K562 (cell line): ENCODE results near the gene RTL1. TPM values are rescaled to one million over a fixed set of nuclear protein-coding genes. Genes with fewer than 3 reads are reported as not detected.

Experiments used
- ATAC-seq: fragments of 200-7000 bp; cut with Tn5 transposase; 3 replicates; pipeline ENCODE4 v1.9.1; 2020; ENCODE audit warnings: moderate library complexity
- BruUV-seq: library from RNA; stranded (reverse); fragments of 400-500 nt; replicated peaks from 2 replicates; lab custom pipeline; 2021; lab: Mats Ljungman, UMichigan
- CTCF ChIA-PET: fragments of 300-600 bp; formaldehyde crosslinking; extraction: SDS; loops from one replicate; lab custom pipeline; 2021; ENCODE audit warnings: low intra/inter-chr PET ratio; lab: Yijun Ruan, JAX
- POLR2A ChIA-PET: fragments of 300-600, 350-650 bp; sonication (Branson Sonifier 250); formaldehyde crosslinking; extraction: SDS; loops from one replicate; lab custom pipeline; 2021; ENCODE audit warnings: antibody characterized with exemption, inconsistent platforms; lab: Yijun Ruan, JAX
- DNase-seq, 4 experiments: peaks; one replicate each; pipeline versions ENCODE4 v3.0.0 to v3.0.0-alpha.2; 2011 to 2018; ENCODE audit warnings: low spot score in 3 of 4, mixed read lengths in 3 of 4; ENCODE audit errors: extremely low read depth in 1 of 4
- FAIRE-seq: peaks from 2 replicates; lab custom pipeline; 2011; peaks lifted over from hg19 to GRCh38; lab: Jason Lieb, UNC
- H2AFZ ChIP-seq: 2 replicates; pipeline ENCODE4 v1.6.0; 2011; ENCODE audit warnings: low read depth, low read length, control low read depth, inconsistent platforms
- H3K27ac ChIP-seq: fragments of 200-600 bp; 3 replicates; pipeline ENCODE4 v1.8.0; 2011; ENCODE audit warnings: low read depth, mild to moderate bottlenecking, control low read depth, inconsistent platforms, low read length, moderate library complexity, mixed read lengths; ENCODE audit errors: extremely low read depth
- H3K27me3 ChIP-seq, 2 experiments: fragments of 300-600 bp in 1 of 2; 2 replicates in 1 of 2; 3 replicates in 1 of 2; pipeline versions ENCODE4 v1.6.0 to v1.8.0; 2011; ENCODE audit warnings: inconsistent platforms in 2 of 2, low read length in 2 of 2, mild to moderate bottlenecking in 1 of 2, mixed read lengths in 1 of 2, moderate library complexity in 1 of 2; ENCODE audit not compliant: control insufficient read depth in 2 of 2, insufficient read depth in 2 of 2
- H3K36me3 ChIP-seq: fragments of 300-600 bp; 3 replicates; pipeline ENCODE4 v1.8.0; 2011; ENCODE audit warnings: mild to moderate bottlenecking, low read length, inconsistent platforms; ENCODE audit not compliant: control insufficient read depth, insufficient read depth
- H3K4me1 ChIP-seq, 2 experiments: fragments of 200-600 bp in 1 of 2; replicated peaks in 1 of 2; 2 replicates in 1 of 2; 3 replicates in 1 of 2; pipeline versions ENCODE4 v1.5.1 to v1.8.0; 2011; ENCODE audit warnings: inconsistent platforms in 2 of 2, low read length in 2 of 2, mild to moderate bottlenecking in 1 of 2, mixed read lengths in 1 of 2, moderate library complexity in 1 of 2; ENCODE audit not compliant: control insufficient read depth in 2 of 2, insufficient read depth in 2 of 2
- H3K4me2 ChIP-seq: 2 replicates; pipeline ENCODE4 v1.6.1; 2011; ENCODE audit warnings: low read length, control low read depth, inconsistent platforms, mixed read lengths; ENCODE audit not compliant: insufficient read depth
- H3K4me3 ChIP-seq: fragments of 200-600 bp; sonication (generic), shearing (Covaris generic); 2 replicates; pipeline ENCODE4 v1.5.1; 2016; ENCODE audit warnings: control low read depth, inconsistent platforms
- H3K79me2 ChIP-seq: fragments of 200-600 bp; 3 replicates; pipeline ENCODE4 v1.8.0; 2011; ENCODE audit warnings: low read length, inconsistent platforms; ENCODE audit not compliant: control insufficient read depth, insufficient read depth
- H3K9ac ChIP-seq, 2 experiments: 2 replicates each; pipeline versions ENCODE4 v1.6.0 to v1.6.1; 2011; ENCODE audit warnings: low read depth in 2 of 2, low read length in 2 of 2, control low read depth in 1 of 2, inconsistent platforms in 1 of 2, mild to moderate bottlenecking in 1 of 2, mixed read lengths in 1 of 2; ENCODE audit not compliant: insufficient read depth in 1 of 2
- H3K9me1 ChIP-seq: one replicate; pipeline ENCODE4 v1.6.0; 2011; ENCODE audit warnings: inconsistent platforms, mild to moderate bottlenecking, low read length, moderate library complexity; ENCODE audit not compliant: control insufficient read depth, insufficient read depth
- H3K9me3 ChIP-seq: replicated peaks from 2 replicates; pipeline ENCODE4 v1.5.1; 2011; ENCODE audit warnings: low read depth, low read length, inconsistent platforms; ENCODE audit not compliant: control insufficient read depth, insufficient read depth
- H4K20me1 ChIP-seq: replicated peaks from 2 replicates; pipeline ENCODE4 v1.6.1; 2011; ENCODE audit warnings: low read length, inconsistent platforms, mixed read lengths; ENCODE audit not compliant: control insufficient read depth, insufficient read depth
- BRF2 ChIP-seq: IDR thresholded peaks from 3 replicates; pipeline ENCODE4 v1.6.1; 2011; ENCODE audit warnings: borderline replicate concordance, mild to moderate bottlenecking; ENCODE audit not compliant: insufficient read length, insufficient read depth
- CAMTA2 ChIP-seq: fragments of 250-450 bp; sonication (Bioruptor Pico); conservative IDR thresholded peaks from 2 replicates; pipeline ENCODE4 v1.5.1; 2022
- CBX5 ChIP-seq: IDR thresholded peaks from 2 replicates; pipeline ENCODE4 v1.6.1; 2014; ENCODE audit warnings: low read depth, borderline replicate concordance
- CGGBP1 ChIP-seq: fragments of 250-450 bp; sonication (Bioruptor Pico); IDR thresholded peaks from 2 replicates; pipeline ENCODE4 v1.9.0; 2021; ENCODE audit warnings: mild to moderate bottlenecking
- CLOCK ChIP-seq: fragments of 250-450 bp; sonication (Bioruptor Pico); IDR thresholded peaks from 2 replicates; pipeline ENCODE4 v1.4.0; 2020; ENCODE audit warnings: mild to moderate bottlenecking, moderate library complexity, borderline replicate concordance
- HLTF ChIP-seq: fragments of 450-650 bp; IDR thresholded peaks from 2 replicates; pipeline ENCODE4 v1.6.1; 2016
- KAT7 ChIP-seq: sonication (generic); formaldehyde crosslinking; IDR thresholded peaks from 2 replicates; pipeline ENCODE4 v1.8.0; 2022; ENCODE audit warnings: missing genetic modification reagents, mild to moderate bottlenecking, borderline replicate concordance
- MITF ChIP-seq: IDR thresholded peaks from 2 replicates; pipeline ENCODE4 v1.6.1; 2014; ENCODE audit warnings: antibody characterized with exemption
- SAP30 ChIP-seq: fragments of 200-600 bp; sonication (generic); IDR thresholded peaks from 2 replicates; pipeline ENCODE4 v1.6.1; 2012; ENCODE audit warnings: borderline replicate concordance, low read depth, mild to moderate bottlenecking, moderate library complexity, low read length, control low read depth, inconsistent platforms; ENCODE audit not compliant: insufficient read depth, poor library complexity, severe bottlenecking
- SIX5 ChIP-seq, 2 experiments: IDR thresholded peaks; 2 replicates each; pipeline ENCODE4 v1.6.1; 2011; ENCODE audit warnings: low read length in 2 of 2, borderline replicate concordance in 1 of 2, low read depth in 1 of 2, mild to moderate bottlenecking in 1 of 2, moderate library complexity in 1 of 2; ENCODE audit not compliant: insufficient read depth in 1 of 2
- TAL1 ChIP-seq: fragments of 450-650 bp; IDR thresholded peaks from 2 replicates; pipeline ENCODE4 v1.6.1; 2016; ENCODE audit warnings: mild to moderate bottlenecking
- TBL1XR1 ChIP-seq, 2 experiments: IDR thresholded peaks; 2 replicates each; pipeline ENCODE4 v1.6.1; 2012; ENCODE audit warnings: improper control_type of control experiment in 2 of 2, low read length in 2 of 2, mild to moderate bottlenecking in 1 of 2
- ZNF134 ChIP-seq: fragments of 250-450 bp; sonication (Bioruptor Pico); conservative IDR thresholded peaks from 2 replicates; pipeline ENCODE4 v1.4.0; 2020
- ZNF140 ChIP-seq: fragments of 250-450 bp; sonication (Bioruptor Pico); IDR thresholded peaks from 2 replicates; pipeline ENCODE4 v1.8.0; 2021; ENCODE audit warnings: moderate library complexity, mild to moderate bottlenecking, inconsistent platforms
- ZNF707 ChIP-seq: fragments of 250-450 bp; sonication (Bioruptor Pico); conservative IDR thresholded peaks from 2 replicates; pipeline ENCODE4 v1.8.0; 2022; ENCODE audit warnings: inconsistent platforms, mild to moderate bottlenecking, moderate library complexity
- WGBS: fragments of 100-300 bp; shearing (Covaris generic); methylation state at CpG from one replicate; pipeline ENCODE4 v1.1.6; 2016; ENCODE audit warnings: low coverage, mixed read lengths; ENCODE audit not compliant: insufficient coverage; ENCODE audit errors: missing lambda C conversion rate; 5-methylcytosine and 5-hydroxymethylcytosine counted together
- in situ Hi-C: fragments of 300-500 bp; cut with MboI; formaldehyde crosslinking; loops from 4 replicates; pipeline ENCODE4 v1.15.0; 2018; ENCODE audit warnings: inconsistent platforms, mixed read lengths
- intact Hi-C: fragments of 100-400 bp; cut with micrococcal nuclease; formaldehyde crosslinking; loops from 2 replicates; pipeline ENCODE4 v1.14.2; 2022
- polyA plus RNA-seq, 8 experiments: library from polyadenylated mRNA; depleted of rRNA in 4 of 8; stranded (reverse) in 5 of 8; unstranded in 3 of 8; fragments of >200 nt; fragmentation: Nextera tagmentation in 2 of 8; fragmentation: Illumina TruSeq in 1 of 8; extraction: Ambion mirVana in 2 of 8; extraction: Trizol in 1 of 8; gene quantifications; 2 replicates each; pipeline versions ENCODE4 v1.2.1 to v1.2.3, GENCODE V29; 2011 to 2014; ENCODE audit warnings: inconsistent platforms in 1 of 8, missing spikeins in 1 of 8
- total RNA-seq, 7 experiments: library from RNA; depleted of rRNA in 6 of 7; stranded (reverse); fragments of >200 nt in 6 of 7; fragmentation: Illumina TruSeq in 2 of 7; extraction: Trizol in 2 of 7; gene quantifications; 2 replicates each; pipeline versions ENCODE4 v1.2.1 to v1.2.3, GENCODE V29; 2011 to 2021; ENCODE audit warnings: low replicate concordance in 1 of 7

The RTL1 gene
- total and polyA plus RNA-seq, 9 of the 15 experiments (the other 6 are each of a cell fraction or from before 2014, with no cell fraction given): not detected

GRCh38 chr14:100874051-100874410 lies 29.5 kb downstream of the RTL1 start (continued):
- TF ChIP-seq CBX5: no peak
- no peak for TF ChIP-seq CAMTA2 (CRISPR knock-in tag)

GRCh38 chr14:100873096-100873482 lies 30.4 kb downstream of the RTL1 start:
- H3K9ac ChIP-seq: no peak overlapping the region
- FAIRE-seq (no peak), ATAC-seq (no peak), DNase-seq (peak in 1 of 4 experiments; percentile 11)
- peak overlapping the region; percentile 70; the same call in 1 of the 2 replicates for H2AFZ ChIP-seq
- H3K9me1 ChIP-seq: no peaks in the 10 kb centered on the region
- POLR2A ChIA-PET: interaction anchor here (0.6 kb wide), 1 partner anchor 319 kb away, joined by 3 read pairs; no protein-coding TSS in a partner anchor
- H3K4me1 ChIP-seq: peaks cover 15 to 16% of the 10 kb centered on the region in 2 experiments; a peak in 4 of 5 replicates
- no peak overlapping the region for H3K4me3 ChIP-seq
- H3K79me2 ChIP-seq: no peaks in the 10 kb centered on the region
- CTCF ChIA-PET: interaction anchor here (0.6 kb wide), 1 partner anchor 10 kb away, joined by 4 read pairs; no protein-coding TSS in a partner anchor
- 0 out of 2 replicates have a peak, but pooled peaks cover 2% of the 10 kb centered on the region for H3K9me3 ChIP-seq
- in situ Hi-C loops (no loop called here), intact Hi-C loops (no loop called here)
- peak overlapping the region; percentile 87; the same call in 2 of the 3 replicates for H3K27ac ChIP-seq
- WGBS: no CpG with 5 or more reads among the region's 3 CpGs
- no TSS peak for BruUV-seq
- no peaks in the 10 kb centered on the region for H3K36me3 ChIP-seq
- H3K27me3 ChIP-seq: no peaks in the 10 kb centered on the region
- H3K4me2 ChIP-seq: no peak overlapping the region
- no peaks in the 10 kb centered on the region for H4K20me1 ChIP-seq
- TF ChIP-seq CLOCK (no peak), TBL1XR1 (IDR thresholded peaks at IDR 0.05; ENCODE audit: low read length in 2 of 2) (no peak), ZNF707 (CRISPR knock-in tag) (no peak), SIX5 (IDR thresholded peaks at IDR 0.05; ENCODE audit: borderline replicate concordance in 1 of 2, insufficient read depth in 1 of 2, low read depth in 1 of 2, low read length in 2 of 2) (no peak), KAT7 (CRISPR knock-in tag) (no peak), TAL1 (no peak), MITF (no peak), HLTF (no peak), CGGBP1 (CRISPR knock-in tag) (no peak), BRF2 (no peak), ZNF134 (CRISPR knock-in tag) (no peak), ZNF140 (CRISPR knock-in tag) (no peak), SAP30 (no peak)
